Spleen (tissue), 11 donors: ENCODE data around the gene STAC3. TPM values are rescaled to one million over a fixed set of nuclear protein-coding genes. Genes with fewer than 3 reads are reported as not detected.
A peak's percentile ranks its signal among the peaks of the same experiment; 100 is the strongest.

Experiments
- DNase-seq: peaks from one replicate; pipeline ENCODE4 v3.0.0-alpha.2; 2020
- H3K27ac ChIP-seq, 8 donors: fragments of 200-600 bp; sonication (generic) in 7 of 8; 1 replicate in 4 of 8; 2 replicates in 4 of 8; pipeline versions ENCODE4 v1.5.0 to v1.8.0; 2016 to 2021; ENCODE audit warnings: inconsistent platforms in 4 of 8, mild to moderate bottlenecking in 4 of 8, moderate library complexity in 1 of 8
- H3K27me3 ChIP-seq, 7 donors: fragments of 200-600 bp; sonication (generic) in 6 of 7; replicated peaks in 1 of 7; 1 replicate in 4 of 7; 2 replicates in 3 of 7; pipeline versions ENCODE4 v1.5.0 to v1.8.0; 2016 to 2021; ENCODE audit warnings: inconsistent platforms in 3 of 7, mild to moderate bottlenecking in 1 of 7
- H3K36me3 ChIP-seq, 6 donors: fragments of 200-600 bp; sonication (generic) in 5 of 6; 1 replicate in 4 of 6; 2 replicates in 2 of 6; pipeline versions ENCODE4 v1.5.0 to v1.8.0; 2016 to 2021; ENCODE audit warnings: inconsistent platforms in 2 of 6
- H3K4me1 ChIP-seq, 6 donors: fragments of 200-600 bp; sonication (generic) in 5 of 6; 1 replicate in 3 of 6; 2 replicates in 3 of 6; pipeline versions ENCODE4 v1.5.0 to v1.8.0; 2016 to 2021; ENCODE audit warnings: inconsistent platforms in 3 of 6
- H3K4me3 ChIP-seq, 8 donors: fragments of 200-600 bp; sonication (generic) in 7 of 8; 1 replicate in 4 of 8; 2 replicates in 4 of 8; pipeline versions ENCODE4 v1.5.0 to v1.8.0; 2016 to 2021; ENCODE audit warnings: inconsistent platforms in 4 of 8, mild to moderate bottlenecking in 4 of 8, moderate library complexity in 2 of 8
- H3K9me3 ChIP-seq, 8 donors: fragments of 200-600 bp; sonication (generic) in 7 of 8; 1 replicate in 4 of 8; 2 replicates in 4 of 8; pipeline versions ENCODE4 v1.5.0 to v1.8.0; 2016 to 2021; ENCODE audit warnings: inconsistent platforms in 4 of 8
- CTCF ChIP-seq, 11 experiments: fragments of 200-600 bp in 7 of 11; fragments of 450-650 bp in 4 of 11; sonication (generic) in 4 of 11; IDR thresholded peaks in 8 of 11; conservative IDR thresholded peaks in 3 of 11; 1 replicate in 7 of 11; 2 replicates in 4 of 11; pipeline versions ENCODE4 v1.4.0 to v1.8.0; 2016 to 2021; ENCODE audit warnings: antibody characterized with exemption in 11 of 11, inconsistent platforms in 4 of 11, mild to moderate bottlenecking in 1 of 11
- POLR2A ChIP-seq, 3 donors: fragments of 450-650 bp; IDR thresholded peaks; one replicate each; pipeline ENCODE4 v1.5.1; 2017; ENCODE audit warnings: antibody characterized with exemption in 3 of 3, mild to moderate bottlenecking in 1 of 3
- POLR2AphosphoS5 ChIP-seq, 3 donors: sonication (generic); formaldehyde crosslinking; IDR thresholded peaks; one replicate each; pipeline ENCODE4 v1.5.1; 2017; ENCODE audit warnings: antibody characterized with exemption in 3 of 3
- WGBS, 5 donors: extraction: QIAGEN DNeasy Blood & Tissue Kit in 3 of 5; methylation state at CpG; one replicate each; pipeline versions ENCODE4 v1.1.5 to v1.1.7; 2013 to 2018; 5-methylcytosine and 5-hydroxymethylcytosine counted together
- intact Hi-C: fragments of 100-400 bp; cut with DNase I; formaldehyde crosslinking; loops from one replicate; pipeline ENCODE4 v1.15.0; 2023; ENCODE audit warnings: low total_unique reads
- polyA plus RNA-seq, 3 donors: library from polyadenylated mRNA; stranded (reverse); fragments of 200-250 nt; gene quantifications; one replicate each; pipeline ENCODE4 v1.2.1, GENCODE V29; 2013
- total RNA-seq, 7 donors: library from RNA; depleted of rRNA in 3 of 7; stranded (reverse); fragments of >200 nt in 3 of 7; fragmentation: NEBNext Ultra II Directional in 4 of 7; extraction: Animal tissue kit (Norgen Biotek cat#: 25700) in 4 of 7; gene quantifications; one replicate each; pipeline versions ENCODE4 v1.1.0 to v1.2.1, GENCODE V29; 2016 to 2021
- donor health status: healthy with polysubstance abuse.
- donor health status: DM: no; HTN: no; CAD: no; lungs with moderate emphysema.
- donor health status: DM: no; HTN: no; CAD: no.
- donor health status: Bipolar disorder and iron deficiency.
- donor health status: healthy.
- donor health status: DM: no; HTN: no; CAD: no.
- donor health status: DM: yes; HTN: yes; CAD: no.

The STAC3 gene
- total and polyA plus RNA-seq, 10 donors = 3.4 to 16.4 (median 8.6) TPM

DNA sequence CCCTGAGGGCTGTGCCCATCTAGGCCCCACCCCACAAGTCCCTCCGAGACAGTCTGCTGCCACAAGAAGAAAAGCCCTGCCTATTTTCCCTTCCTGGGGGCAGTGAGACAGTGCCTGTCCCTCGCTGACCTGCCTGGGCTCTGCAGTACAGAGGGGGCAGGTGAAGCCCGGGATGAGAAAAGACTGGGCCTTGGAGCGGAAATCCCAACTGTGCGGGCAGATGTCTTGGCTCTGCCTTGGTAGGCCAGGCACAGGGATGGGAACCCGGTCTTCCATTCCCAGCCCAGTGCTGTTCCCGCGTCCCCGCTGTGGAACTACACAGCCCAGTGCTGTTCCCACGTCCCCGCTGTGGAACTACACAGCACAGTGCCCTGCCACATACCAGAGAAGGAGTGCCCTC is 47.2 kb downstream of the STAC3 start:
- DNase-seq = no peak
- Histone ChIP-seq H3K4me1 (no peaks in the 10 kb centered on the region), H3K27ac (no peak overlapping the region), H3K4me3 (no peak overlapping the region), H3K27me3 (no peaks in the 10 kb centered on the region), H3K36me3 (peaks cover 0 to 100% (median 23%) of the 10 kb centered on the region in 6 donors), H3K9me3 (no peaks in the 10 kb centered on the region)
- intact Hi-C loops = no loop called here
- WGBS, 5 donors = 72 to 89% (median 80%) methylated on average over 4 to 11 of the region's 11 CpGs
- TF ChIP-seq CTCF (IDR thresholded peaks at IDR 0.05 in 8 of 11, conservative IDR thresholded peaks at IDR 0.05 in 3 of 11) (no peak), POLR2AphosphoS5 (IDR thresholded peaks at IDR 0.05) (no peak), POLR2A (IDR thresholded peaks at IDR 0.05) (no peak)

DNA sequence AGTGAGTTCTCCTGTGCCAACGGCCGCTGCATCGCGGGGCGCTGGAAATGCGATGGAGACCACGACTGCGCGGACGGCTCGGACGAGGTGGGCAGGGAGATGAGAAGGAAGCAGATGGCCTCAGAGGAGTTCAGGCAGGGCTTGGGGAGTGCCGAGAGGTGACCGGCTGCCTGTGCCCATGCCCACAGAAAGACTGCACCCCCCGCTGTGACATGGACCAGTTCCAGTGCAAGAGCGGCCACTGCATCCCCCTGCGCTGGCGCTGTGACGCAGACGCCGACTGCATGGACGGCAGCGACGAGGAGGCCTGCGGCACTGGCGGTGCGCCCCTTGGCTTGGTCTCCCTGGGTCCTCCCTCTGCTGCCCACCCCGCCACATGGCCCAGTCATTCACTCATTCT is 47.8 kb downstream of the STAC3 start:
- intact Hi-C loops = no loop called here
- Histone ChIP-seq H3K36me3 (peaks cover 0 to 100% (median 27%) of the 10 kb centered on the region in 6 donors), H3K27me3 (no peaks in the 10 kb centered on the region), H3K9me3 (no peaks in the 10 kb centered on the region), H3K27ac (no peak overlapping the region), H3K4me1 (no peaks in the 10 kb centered on the region), H3K4me3 (no peak overlapping the region)
- whole genome bisulfite sequencing, 5 donors = 89 to 95% (median 94%) methylated on average over 17 to 28 of the region's 28 CpGs
- TF ChIP-seq POLR2AphosphoS5 (IDR thresholded peaks at IDR 0.05) = peak in 1 of 3 donors; percentile 12
- TF ChIP-seq CTCF (IDR thresholded peaks at IDR 0.05 in 8 of 11, conservative IDR thresholded peaks at IDR 0.05 in 3 of 11) = no peak
- DNase-seq = no peak

- Histone ChIP-seq H3K4me1 (no peaks in the 10 kb centered on the region), H3K36me3 (peaks cover 0 to 100% (median 35%) of the 10 kb centered on the region in 6 donors), H3K9me3 (no peaks in the 10 kb centered on the region), H3K27me3 (no peaks in the 10 kb centered on the region), H3K4me3 (no peak overlapping the region), H3K27ac (no peak overlapping the region)
- TF ChIP-seq POLR2A (IDR thresholded peaks at IDR 0.05) (no peak), POLR2AphosphoS5 (IDR thresholded peaks at IDR 0.05) (no peak), CTCF (IDR thresholded peaks at IDR 0.05 in 8 of 11, conservative IDR thresholded peaks at IDR 0.05 in 3 of 11) (no peak)
- intact Hi-C loops = no loop called here
- WGBS, 5 donors = 91 to 96% (median 94%) methylated on average over 19 of the region's 19 CpGs
- DNase-seq = no peak
Measured at GRCh38 chr12:57202321-57202720, 48.7 kb downstream of the STAC3 start.

GRCh38 chr12:57201631-57202030 is 49.4 kb downstream of the STAC3 start:
- no peak overlapping the region for H3K4me3 ChIP-seq
- H3K27me3 ChIP-seq = no peaks in the 10 kb centered on the region
- peaks cover 0 to 100% (median 39%) of the 10 kb centered on the region in 6 donors for H3K36me3 ChIP-seq
- no peak overlapping the region for H3K27ac ChIP-seq
- intact Hi-C loops = no loop called here
- no peaks in the 10 kb centered on the region for H3K4me1 ChIP-seq
- 86 to 95% (median 90%) methylated on average over 13 to 16 of the region's 16 CpGs for WGBS, 5 donors
- H3K9me3 ChIP-seq = no peaks in the 10 kb centered on the region
- TF ChIP-seq POLR2AphosphoS5 (IDR thresholded peaks at IDR 0.05) (peak in 2 of 3 donors; percentile 15 to 43), CTCF (IDR thresholded peaks at IDR 0.05 in 8 of 11, conservative IDR thresholded peaks at IDR 0.05 in 3 of 11) (no peak)
- DNase-seq = no peak
